ENCODE results near the gene ZNF485. TPM values are rescaled to one million over a fixed set of nuclear protein-coding genes. Genes with fewer than 3 reads are reported as not detected.
"Not testable (repeated sequence)": the region's sequence is repeated elsewhere in the genome, so short reads cannot be mapped to it uniquely, and the experiment has no call there.

ZNF485 gene
- total and polyA plus RNA-seq, 9 donors, result 2.0 to 8.3 (median 4.1) TPM

GRCh38 chr10:43576580-43576979, 29.7 kb upstream of the ZNF485 start:
- 78 to 92% (median 92%) methylated on average over 4 to 5 of the region's 5 CpGs for WGBS, 3 donors

GRCh38 chr10:43584051-43584450, 22.2 kb upstream of the ZNF485 start:
- Histone ChIP-seq H3K36me3 (no peaks in the 10 kb centered on the region), H3K27ac (no peak overlapping the region), H3K27me3 (no peaks in the 10 kb centered on the region), H3K4me3 (no peak overlapping the region), H3K4me1 (ENCODE audit: insufficient read depth) (no peaks in the 10 kb centered on the region), H3K9me3 (no peaks in the 10 kb centered on the region)
- no peak for DNase-seq
- intact Hi-C loops (cut with DNase I), result no loop called here
- TF ChIP-seq CTCF (IDR thresholded peaks at IDR 0.05) (no peak), EP300 (IDR thresholded peaks at IDR 0.05) (no peak), POLR2A (IDR thresholded peaks at IDR 0.05) (no peak)
- 69 to 96% (median 83%) methylated on average over 4 of the region's 4 CpGs for WGBS, 3 donors

More at GRCh38 chr10:43576580-43576979, 29.7 kb upstream of the ZNF485 start:
- no peaks in the 10 kb centered on the region for H3K27me3 ChIP-seq
- peaks cover 3% of the 10 kb centered on the region for H3K4me1 ChIP-seq (ENCODE audit: insufficient read depth)
- H3K9me3 ChIP-seq, result no peaks in the 10 kb centered on the region
- H3K27ac ChIP-seq, result no peak overlapping the region
- no peak for DNase-seq
- TF ChIP-seq CTCF (IDR thresholded peaks at IDR 0.05) (no peak), POLR2A (IDR thresholded peaks at IDR 0.05) (no peak), EP300 (IDR thresholded peaks at IDR 0.05) (no peak)
- no peak overlapping the region for H3K4me3 ChIP-seq
- H3K36me3 ChIP-seq, result no peaks in the 10 kb centered on the region
- intact Hi-C loops (cut with DNase I), result no loop called here

GRCh38 chr10:43585046-43585445, 21.2 kb upstream of the ZNF485 start:
- DNase-seq, result no peak
- WGBS, 3 donors, result 86 to 93% (median 88%) methylated on average over 5 of the region's 5 CpGs
- H3K27me3 ChIP-seq, result no peaks in the 10 kb centered on the region
- intact Hi-C loops (cut with DNase I), result no loop called here
- H3K4me3 ChIP-seq, result no peak overlapping the region
- H3K36me3 ChIP-seq, result no peaks in the 10 kb centered on the region
- H3K9me3 ChIP-seq, result no peaks in the 10 kb centered on the region
- H3K4me1 ChIP-seq (ENCODE audit: insufficient read depth), result no peaks in the 10 kb centered on the region
- H3K27ac ChIP-seq, result no peak overlapping the region
- TF ChIP-seq CTCF (IDR thresholded peaks at IDR 0.05) (no peak), EP300 (IDR thresholded peaks at IDR 0.05) (no peak), POLR2A (IDR thresholded peaks at IDR 0.05) (no peak)

- 82 to 86% (median 83%) methylated on average over 9 of the region's 9 CpGs for WGBS, 3 donors
- Histone ChIP-seq H3K9me3 (no peaks in the 10 kb centered on the region), H3K4me3 (no peak overlapping the region), H3K4me1 (ENCODE audit: insufficient read depth) (no peaks in the 10 kb centered on the region), H3K27me3 (no peaks in the 10 kb centered on the region), H3K36me3 (no peaks in the 10 kb centered on the region), H3K27ac (no peak overlapping the region)
- intact Hi-C loops (cut with DNase I), result no loop called here
- no peak for DNase-seq
- TF ChIP-seq CTCF (IDR thresholded peaks at IDR 0.05) (no peak), EP300 (IDR thresholded peaks at IDR 0.05) (no peak), POLR2A (IDR thresholded peaks at IDR 0.05) (no peak)
Observed at GRCh38 chr10:43585981-43586729, 20.1 kb upstream of the ZNF485 start.

- H3K27me3 ChIP-seq; H3K4me3 ChIP-seq; H3K4me1 ChIP-seq (ENCODE audit: insufficient read depth); DNase-seq; intact Hi-C loops (cut with DNase I); H3K36me3 ChIP-seq; H3K9me3 ChIP-seq; H3K27ac ChIP-seq: not testable (repeated sequence)
- WGBS, 3 donors, result 54 to 70% (median 68%) methylated on average over 3 of the region's 3 CpGs
Observed at GRCh38 chr10:43586730-43587115, 19.5 kb upstream of the ZNF485 start.

Data from ovary (tissue), 9 donors.